GM18498 (cell line): ENCODE results near the gene AKT1.
A peak's percentile ranks its signal among the peaks of the same experiment; 100 is the strongest.

ENCODE experiments used
- ATAC-seq: cut with Tn5 transposase; IDR thresholded peaks from one replicate; pipeline ENCODE4 v1.9.1; 2021; ENCODE audit warnings: mild to moderate bottlenecking, moderate library complexity; ENCODE audit not compliant: unreplicated experiment

AKT1 gene

DNA sequence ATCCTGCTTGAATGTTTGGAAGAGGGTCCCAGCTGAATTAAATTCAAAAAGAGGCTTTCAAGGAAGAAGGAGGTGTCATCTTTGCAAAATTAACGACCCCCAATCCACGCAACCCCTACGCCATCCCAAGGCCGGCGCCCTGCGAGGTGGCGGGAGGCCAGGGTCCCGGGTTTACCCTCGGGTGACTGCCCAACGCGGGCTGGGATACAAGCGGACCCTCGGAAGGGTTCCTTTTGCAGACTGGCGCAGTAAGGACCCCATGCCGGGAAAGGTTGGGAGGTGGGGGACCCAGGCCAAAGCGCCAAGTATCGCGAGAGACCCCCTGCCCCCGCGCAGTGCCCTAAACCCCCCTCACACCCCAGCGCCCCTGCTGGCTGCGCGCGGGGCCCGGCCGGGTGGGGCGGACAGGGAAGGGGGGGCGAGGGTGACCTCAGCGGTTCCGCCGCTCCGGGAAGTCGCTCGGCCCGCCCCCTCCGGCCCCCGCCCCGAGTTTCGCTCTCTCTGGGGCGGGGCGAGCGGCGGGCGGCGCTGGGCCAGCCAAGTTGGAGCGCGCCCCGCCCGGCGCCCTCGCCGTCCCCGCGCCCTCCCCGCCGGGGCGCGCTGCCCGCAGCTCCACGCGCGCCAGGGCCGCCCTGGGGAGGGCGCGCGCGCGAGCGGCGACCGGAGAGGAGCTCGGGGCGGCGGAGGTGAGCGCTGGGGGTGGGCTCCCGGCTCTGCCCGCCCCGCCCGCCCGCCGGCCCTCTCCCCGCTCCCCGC, 4.6 kb upstream of the AKT1 start:
- ATAC-seq, result peak; percentile 65

DNA sequence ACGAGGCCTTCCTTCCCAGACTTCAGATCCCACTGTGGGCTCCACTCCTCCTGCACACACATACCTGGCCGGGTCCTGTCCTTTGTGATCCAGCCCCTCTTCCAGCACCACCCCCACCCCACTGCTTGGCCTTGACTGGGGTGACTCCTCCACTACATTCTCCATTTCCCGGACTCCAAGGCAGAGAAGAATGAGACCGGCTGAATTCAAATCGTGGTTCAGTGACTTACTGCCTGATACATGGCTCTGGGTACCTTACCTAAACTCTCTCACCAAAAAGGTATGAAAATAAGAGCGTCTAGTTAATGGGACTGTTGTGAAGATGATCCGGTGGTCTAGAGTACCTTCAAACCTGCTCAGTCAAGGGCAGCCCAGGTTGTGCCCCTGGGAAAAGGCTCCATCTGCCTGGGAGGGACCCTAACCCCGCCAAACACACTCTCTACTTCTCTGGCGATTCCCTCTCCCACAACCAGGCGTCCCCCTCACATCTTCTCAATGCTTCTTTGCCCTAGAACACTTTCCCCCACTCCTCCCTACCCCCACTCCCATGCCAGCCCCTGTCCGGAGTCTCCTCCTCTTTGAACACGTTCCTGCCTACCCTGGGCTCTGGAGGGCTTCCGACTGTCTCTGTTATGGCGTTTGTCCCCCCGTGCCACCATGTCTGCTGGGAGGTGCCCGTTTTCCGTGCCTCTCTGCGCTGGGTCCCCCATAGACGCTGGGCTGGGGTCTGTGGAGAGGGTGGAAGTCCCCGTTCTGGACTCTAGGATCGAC, 3.9 kb upstream of the AKT1 start:
- ATAC-seq, result no peak

DNA sequence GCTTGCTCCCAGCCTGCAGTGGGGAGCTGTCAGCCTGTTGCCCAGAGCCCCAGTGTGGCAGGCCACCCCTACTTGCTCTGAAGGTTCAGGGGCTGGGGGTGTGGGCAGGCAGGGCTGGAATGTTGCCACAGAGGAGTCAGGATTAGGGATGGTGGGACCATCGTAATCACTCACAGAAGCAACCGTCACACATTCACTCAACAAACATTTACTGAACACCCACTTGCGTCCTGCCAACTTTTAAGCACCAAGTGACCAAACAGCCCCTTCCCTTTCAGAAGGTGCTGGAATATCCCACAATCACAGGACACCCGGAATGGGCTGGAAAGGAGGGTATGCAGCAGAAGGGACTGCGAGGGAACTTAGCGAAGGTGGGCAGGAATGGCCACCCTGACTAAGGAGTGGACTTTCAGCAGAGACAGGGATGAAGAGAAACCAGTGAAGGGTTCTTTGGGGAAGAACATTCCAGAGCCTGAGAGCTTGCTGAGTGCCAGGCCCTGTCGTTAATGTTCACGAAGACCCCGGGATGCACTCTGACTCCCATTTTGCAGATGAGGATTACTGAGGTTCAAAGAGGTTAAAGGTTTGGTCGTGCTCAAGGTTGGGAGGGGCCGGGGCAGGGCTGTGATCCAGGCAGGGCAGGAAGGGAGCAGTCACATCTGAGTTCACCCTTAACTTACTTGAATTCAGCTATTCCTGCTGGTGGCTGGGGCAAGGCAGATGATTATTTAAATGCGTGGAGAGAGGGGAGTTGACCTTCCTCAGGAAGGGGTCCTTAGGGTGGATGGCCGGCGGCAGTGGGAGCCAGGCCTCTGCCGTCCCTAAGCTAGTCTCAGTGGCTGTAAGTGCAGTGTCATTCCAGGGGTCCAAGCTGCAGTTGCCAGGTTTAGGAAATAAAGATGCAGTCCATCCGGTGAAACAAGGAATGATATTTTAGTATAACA, 3.0 kb upstream of the AKT1 start:
- no peak for ATAC-seq

DNA sequence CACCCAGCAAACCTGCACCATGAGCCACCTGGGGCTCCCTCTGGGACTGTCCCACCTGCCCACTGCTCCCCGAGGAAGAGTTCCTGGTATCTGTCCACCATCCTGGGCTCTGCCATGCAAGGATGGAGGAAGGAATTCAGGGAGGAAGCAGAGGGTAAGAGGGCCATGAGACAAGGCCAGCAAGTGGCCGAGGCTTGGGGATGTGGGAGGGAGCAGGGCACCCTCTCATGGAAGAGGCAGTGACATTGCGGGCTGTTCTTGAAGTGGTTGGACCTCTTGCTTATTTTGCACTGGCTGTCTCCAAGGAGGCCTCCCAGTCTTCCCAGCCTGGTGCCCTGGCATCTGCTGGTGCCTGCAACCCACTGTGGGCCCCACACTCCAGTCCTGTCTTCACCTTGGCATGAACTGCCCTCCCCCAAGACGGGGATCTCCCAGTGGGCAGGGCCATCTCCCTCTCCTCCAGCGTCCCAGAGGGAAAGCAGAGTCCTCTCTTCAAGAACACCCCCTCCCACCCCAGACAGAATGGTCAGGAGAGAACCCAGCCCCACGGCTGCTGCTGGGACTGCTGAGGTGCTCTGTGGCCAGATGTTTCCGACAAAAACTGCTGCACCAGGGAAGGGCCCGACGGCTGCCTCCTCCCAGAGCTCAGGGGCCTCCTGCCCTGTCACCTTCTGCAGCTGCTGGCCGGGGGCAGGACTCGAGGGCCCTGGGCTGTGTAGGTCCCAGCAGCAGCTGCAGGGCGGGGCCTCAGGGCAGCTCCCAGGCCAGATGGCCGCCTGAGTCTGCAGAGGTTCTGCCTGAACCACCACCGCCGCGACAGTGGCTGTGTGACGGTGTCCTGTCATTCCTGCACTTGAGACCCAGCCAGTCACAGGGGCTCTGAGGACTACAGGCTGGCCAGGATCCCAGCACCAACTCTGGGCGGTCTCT, 1.8 kb upstream of the AKT1 start:
- no peak for ATAC-seq

DNA sequence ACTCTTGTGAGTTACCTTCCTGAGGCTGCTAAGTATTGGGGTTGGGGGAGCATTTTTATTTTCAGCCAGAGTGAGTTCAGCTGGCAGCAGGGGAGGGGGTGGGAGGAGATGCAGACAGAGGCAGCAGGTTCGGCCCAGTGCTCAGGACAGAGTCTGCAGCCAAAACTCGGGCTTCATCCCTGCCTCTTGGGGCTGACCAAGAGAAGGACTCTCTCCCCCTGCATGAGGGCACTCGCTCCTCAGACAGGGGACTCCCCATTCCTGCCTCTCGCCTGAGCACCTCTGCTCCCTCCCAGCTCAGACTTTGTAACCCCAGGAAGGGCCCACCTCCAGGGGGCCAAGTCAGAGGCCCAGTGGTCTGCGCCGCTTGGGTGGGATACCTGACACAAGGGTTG, 1.1 kb upstream of the AKT1 start:
- no peak for ATAC-seq

DNA sequence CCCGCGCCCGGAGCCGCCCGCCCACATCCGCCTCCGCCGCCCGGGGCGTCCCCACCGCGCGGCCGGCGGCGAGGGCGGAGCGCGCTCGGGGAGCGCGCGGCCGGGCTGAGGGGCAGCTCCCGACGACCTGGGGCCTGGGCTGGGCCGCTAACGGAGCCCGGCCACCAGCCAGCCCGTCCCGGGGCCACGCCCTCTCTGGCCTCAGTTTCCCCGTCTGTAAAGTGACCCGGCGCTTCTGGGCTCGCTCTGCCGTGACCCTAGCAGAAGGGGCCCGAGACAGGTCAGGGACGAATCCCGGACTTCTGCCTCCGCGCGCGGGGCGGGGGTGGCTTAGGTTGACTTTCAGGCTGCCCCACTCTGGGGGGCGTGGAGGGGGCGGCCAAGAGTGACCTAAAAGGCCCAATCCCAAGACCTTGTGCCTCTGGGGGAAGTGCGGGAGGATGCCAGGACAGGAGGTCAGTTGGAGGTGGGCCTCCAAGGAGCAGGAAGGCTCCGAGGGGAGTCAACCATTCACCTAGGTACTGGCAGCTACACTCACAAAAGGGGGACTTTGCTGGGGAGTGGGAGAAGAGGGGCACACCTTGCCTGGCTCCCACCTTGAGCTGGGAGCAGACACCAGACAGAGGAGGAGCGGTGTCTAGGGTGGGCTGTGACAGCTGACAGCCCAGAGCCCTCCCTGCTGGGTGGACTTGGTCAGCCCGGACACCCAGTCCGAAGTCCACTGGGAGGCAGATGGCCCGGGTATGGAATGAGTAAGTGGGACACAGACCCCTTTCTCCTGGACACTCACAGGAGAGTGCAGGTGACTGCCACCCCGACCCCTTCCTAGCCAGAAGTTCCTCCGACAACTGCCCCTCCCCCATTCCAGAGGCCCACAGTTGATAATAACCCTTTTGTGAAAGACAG, 486 bp upstream of the AKT1 start:
- peak; percentile 57 for ATAC-seq

DNA sequence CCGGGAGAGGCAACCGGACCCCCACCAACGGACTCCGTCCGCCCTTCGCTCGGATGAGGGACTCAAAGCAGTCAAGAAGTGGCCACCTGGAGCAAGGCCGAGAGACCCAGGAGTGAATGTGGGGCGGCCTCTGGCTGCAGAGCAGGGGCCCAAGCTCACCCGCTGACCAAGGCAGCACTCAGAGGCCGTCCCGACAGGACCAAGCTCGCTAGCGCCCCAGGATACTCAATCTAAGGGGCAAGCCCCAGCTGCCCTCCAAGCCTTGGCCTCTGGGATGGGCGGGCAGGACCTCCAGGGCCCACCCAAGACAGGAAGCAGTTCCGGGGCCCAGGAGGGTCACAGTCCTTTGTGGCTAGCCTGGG, 936 bp downstream of the AKT1 start:
- ATAC-seq, result peak; percentile 3

DNA sequence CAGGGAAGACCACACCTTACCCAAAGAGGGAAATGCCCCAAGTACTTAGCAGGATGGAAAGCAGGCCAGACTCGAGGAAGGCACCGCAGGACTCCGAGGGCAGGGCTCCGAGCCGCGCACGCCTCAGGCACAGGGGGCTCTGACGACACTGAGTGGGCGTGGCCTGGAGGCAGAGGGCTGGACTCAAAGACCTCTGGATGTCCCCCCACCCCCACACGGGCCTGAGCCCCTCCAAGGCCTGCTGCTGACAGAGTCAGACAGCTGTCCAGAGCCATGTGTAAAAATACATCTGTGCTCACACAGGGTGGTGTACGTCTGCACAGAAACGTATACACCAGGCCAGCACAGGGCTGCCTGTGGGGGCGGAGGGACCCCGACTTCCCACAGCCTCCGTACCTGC, 1.4 kb downstream of the AKT1 start:
- ATAC-seq, result no peak

DNA sequence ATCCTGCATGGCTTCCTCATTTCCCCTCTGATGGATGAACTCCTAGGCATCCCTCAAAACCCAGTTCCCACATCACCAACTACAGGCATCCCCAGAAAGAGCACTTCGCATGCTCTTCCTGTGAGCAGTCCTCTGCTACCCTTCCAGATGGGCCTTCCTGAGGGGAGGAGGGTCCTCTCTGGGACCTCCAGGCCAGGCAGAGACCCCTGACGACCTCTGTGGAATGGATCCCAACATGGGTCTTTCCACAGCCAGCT, 1.9 kb downstream of the AKT1 start:
- ATAC-seq, result no peak

DNA sequence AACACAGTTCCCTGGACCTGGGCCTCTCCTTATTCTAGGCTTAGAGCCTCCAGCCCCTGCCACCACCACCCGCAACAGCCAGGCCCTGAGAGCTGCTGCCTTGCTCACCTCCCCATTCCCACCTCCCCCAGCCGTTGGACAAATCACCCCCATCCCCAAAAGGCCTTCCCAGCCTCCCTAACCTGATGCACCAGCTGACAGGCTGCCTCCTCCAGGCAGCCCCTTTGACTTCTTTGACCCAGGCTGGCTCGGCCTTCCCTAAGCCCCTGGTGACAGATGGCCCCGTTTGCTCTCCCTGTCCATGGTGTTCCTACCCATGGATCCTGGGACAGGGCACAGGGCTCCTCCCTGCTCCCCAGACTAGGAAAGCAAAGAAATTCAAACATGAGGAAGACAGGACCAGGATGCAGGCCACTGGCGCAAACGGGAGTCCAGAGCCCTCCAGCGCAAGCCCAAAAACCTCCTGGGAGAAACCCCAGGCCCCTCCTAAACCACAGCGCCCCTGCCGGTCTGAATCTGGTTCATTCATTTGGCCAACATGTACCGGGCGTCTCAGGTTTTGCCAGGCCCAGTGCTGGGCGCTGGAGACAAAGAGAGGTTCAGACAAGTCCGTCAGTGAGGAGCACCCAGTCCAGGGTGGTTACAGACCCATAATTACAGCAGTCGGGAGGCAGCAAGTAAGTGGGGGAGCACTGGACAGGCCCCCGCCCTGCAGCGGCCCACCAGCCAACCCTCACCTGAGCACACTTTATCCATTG, 2.4 kb downstream of the AKT1 start:
- ATAC-seq, result no peak

DNA sequence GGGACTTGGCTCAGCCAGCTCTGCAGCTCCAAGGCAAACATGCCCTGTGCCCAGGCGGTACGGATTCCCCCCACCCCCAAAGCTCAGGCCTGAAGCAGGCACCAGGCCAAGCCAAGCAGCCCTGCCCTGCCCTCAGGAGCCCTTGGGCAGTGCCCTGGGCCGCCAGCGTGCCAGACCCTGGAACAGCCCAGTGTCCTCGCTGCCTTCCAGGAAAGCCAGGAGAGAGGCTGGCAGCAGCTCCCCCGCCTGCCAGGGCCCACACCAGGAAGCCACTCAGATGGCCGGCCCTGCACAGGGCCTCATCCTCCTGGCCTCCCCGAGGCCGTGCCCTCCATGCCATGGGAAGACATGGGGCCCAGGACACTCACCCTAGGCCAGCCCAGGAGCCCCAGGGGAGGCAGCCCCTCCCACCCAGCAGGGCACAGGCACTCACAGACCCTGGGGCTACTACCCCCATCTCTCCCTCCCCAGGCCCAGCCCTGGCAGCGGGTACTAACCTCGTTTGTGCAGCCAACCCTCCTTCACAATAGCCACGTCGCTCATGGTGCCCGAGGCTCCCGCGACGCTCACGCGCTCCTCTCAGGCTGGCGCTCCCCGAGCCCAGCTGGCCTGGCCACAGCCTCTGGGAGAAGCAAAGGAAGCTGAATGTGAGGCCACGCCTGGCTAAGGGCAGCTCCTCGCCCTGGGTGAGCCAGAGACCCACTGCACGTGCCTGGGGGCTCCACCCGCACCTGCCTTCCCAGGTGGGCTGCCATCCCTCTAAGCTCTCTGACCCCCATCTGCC, 3.3 kb downstream of the AKT1 start:
- ATAC-seq, result no peak

DNA sequence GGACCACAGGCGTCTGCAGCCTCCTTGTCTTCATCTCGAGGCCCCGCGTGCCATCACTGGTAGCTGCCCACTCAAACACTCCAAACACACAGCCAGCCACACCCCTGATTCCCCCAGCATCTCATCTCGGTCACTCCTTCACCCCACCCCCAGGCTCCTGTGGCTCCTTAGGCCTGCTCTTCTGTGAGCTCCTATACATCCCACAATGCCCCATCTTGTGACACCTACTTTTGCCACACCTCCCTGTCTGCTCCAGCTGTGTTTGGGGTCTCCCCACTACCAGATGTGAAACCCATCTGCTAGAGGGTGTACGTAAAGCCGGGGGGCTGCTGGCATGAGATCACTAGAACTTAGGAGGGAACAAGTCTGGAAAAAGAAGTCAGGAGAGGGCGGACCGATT, 4.1 kb downstream of the AKT1 start:
- no peak for ATAC-seq

DNA sequence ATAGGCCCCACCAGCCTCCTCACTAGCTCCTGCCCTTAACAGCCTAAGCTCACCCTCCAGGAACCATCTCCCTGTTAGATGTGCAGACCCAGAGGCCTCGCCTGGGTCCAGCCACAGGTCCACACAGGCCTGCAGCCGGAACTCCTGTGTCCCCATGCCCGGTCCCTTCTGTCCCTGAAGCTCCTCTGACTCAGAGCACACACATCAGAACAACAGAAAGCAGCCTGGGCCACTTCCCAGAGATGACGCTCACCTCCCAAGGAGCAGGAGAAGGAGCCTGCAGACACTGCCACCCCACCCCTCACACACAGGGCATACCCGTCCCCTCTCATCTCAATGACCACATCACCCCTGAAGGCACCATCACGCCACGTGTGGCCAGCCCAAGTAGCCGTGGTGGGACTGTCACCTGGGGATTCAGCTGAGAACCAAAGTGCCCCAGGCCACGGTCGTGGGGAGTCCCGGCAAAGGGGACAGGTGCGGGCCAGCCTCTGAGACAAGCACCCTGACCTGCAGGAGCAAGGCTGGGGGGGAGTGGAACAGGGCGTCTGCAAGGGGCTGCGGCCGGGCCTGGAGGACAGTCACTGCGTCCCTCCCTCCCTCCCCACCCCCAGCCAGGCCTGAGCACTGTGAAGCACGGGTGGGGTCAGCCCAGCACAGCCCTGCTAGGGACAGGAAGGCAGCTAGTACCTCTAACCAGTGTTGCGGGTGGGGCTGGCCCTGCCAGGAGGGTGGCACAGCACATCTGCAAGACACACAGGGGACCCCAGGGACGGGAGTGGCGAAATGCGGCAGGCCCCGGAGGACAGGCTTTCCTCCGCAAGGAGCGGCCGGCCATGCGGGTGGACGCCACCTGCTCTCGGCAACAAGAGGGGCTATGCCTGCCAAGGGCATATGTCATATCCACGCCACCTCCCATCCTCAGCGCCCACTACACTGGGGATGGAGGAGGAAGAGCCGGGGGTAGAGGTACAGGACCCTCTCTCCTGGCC, 5.5 kb downstream of the AKT1 start:
- no peak for ATAC-seq

DNA sequence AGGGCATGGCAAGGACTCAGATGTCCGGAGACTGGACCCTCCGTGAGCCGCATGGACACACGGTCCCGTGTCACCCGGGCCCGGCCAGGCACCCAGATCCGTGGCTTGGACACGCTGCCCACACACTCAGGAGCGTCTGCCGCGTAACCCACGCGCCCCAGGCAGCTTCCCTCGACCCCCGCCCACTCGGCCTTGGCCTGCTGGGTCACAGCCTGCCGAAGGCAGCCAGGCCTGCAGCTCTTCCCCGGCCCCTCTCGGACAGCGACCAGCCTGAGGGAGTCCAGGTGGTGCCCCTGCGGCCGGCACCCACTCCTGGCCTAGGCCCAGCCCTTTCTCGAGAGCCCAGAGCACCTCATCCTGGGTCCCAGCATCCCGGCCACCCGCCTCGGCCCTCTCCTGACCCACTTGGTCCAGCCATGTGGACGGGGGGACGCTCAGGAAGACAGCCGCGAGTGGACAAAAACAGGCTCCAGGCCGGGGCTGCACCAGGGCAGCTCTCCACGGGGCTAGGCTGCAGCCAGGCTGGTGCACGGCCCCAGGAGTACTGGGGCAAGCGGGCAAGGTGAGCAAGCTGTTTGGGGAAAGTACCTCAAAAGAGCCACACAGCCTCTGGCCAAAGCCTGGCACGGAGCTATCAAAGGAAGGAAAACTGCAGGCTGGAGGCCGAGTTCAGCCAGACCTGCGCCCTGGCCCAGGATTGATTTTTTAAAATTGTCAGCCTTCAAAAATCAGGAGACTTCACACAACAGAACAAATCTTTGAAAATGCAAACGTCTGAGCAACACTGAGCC, 6.5 kb downstream of the AKT1 start:
- no peak for ATAC-seq

DNA sequence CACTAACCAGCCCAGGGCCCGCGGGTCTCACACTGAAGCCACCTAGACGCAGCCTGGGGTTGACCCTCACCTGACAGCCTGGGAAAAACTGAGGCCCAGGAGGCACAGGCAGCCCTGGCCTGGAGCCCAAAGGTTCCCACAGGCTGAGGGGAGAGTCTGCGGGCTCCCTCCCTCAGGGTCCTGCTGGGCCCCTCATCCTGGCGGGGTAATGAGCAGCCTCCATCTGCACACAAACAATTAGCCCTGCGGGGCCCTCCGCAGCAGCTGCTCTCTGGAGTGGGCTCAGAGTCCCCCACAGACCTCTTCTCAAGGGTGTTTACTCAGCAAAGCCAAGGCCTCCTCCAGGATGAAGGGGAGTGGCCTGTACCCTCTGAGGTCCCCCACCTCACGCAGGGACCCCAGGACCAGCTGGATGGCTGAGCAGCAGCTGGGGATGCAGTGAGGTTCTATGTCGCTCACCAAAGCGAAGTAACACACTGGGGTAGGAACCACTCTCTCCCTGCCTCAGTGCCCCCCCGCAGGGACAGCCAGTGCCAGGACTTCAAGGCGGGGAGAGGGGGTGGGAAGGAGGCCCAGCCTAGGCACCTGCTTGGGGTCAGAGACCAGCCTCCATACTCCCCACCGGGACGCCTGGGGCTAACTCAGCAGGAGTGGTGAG, 7.3 kb downstream of the AKT1 start:
- no peak for ATAC-seq

DNA sequence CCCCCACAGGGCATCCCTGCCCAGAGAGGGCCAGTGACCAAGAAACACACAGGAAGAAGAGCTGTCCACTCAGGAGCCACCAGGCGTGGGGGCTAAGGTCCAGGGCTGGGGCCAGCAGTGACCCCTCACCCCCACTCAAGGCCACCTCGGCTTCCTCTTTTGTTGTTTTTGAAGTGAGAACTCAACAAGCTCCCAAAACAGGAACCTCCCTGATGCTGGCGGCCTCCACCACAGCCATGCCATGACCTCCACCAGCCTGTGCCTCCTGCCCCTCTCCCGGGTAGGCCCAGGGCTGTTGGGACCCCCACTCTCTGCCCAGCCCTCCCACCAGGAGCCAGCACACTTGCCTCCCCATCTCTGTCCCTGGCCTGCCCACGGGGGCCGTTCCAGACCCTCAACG, 7.8 kb downstream of the AKT1 start:
- ATAC-seq, result no peak
